Measurements from ENCODE around the gene SMC6.

DNA sequence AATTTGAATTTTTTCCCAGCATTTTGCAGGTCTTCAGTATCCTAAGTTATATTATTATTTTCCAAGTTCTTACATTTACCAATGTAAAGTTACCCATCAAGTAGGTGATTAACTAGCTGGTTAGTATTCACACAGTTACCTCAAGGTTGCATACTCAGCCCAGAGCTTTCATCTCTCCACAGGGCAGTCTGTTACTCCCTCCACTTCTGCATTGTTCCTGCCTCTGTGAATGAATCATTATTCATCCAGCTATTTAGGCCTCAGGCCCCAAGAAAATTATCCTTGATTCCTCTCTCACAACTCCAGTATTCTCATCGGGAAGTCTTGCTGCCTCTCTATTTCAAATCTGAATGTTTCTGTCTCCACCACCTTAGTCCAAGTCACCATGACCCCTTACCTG lies 92.2 kb downstream of the SMC6 start:
- TF ChIP-seq, protein P1, sequence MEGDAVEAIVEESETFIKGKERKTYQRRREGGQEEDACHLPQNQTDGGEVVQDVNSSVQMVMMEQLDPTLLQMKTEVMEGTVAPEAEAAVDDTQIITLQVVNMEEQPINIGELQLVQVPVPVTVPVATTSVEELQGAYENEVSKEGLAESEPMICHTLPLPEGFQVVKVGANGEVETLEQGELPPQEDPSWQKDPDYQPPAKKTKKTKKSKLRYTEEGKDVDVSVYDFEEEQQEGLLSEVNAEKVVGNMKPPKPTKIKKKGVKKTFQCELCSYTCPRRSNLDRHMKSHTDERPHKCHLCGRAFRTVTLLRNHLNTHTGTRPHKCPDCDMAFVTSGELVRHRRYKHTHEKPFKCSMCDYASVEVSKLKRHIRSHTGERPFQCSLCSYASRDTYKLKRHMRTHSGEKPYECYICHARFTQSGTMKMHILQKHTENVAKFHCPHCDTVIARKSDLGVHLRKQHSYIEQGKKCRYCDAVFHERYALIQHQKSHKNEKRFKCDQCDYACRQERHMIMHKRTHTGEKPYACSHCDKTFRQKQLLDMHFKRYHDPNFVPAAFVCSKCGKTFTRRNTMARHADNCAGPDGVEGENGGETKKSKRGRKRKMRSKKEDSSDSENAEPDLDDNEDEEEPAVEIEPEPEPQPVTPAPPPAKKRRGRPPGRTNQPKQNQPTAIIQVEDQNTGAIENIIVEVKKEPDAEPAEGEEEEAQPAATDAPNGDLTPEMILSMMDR (IDR thresholded peaks at IDR 0.05): no peak
- TF ChIP-seq POLR2A (IDR thresholded peaks at IDR 0.05): no peak
